Vagina (tissue), 2 donors: ENCODE results near the gene HIVEP2.

ENCODE experiments used
- POLR2AphosphoS5 ChIP-seq, 2 donors: sonication (generic); formaldehyde crosslinking; IDR thresholded peaks; one replicate each; pipeline ENCODE4 v1.9.0; 2017; ENCODE audit warnings: antibody characterized with exemption in 2 of 2, mild to moderate bottlenecking in 2 of 2, low read depth in 1 of 2; ENCODE audit not compliant: insufficient read depth in 1 of 2
- TF ChIP-seq, protein P1 (sequence below), 3 experiments: fragments of 450-650 bp in 2 of 3; fragments of 200-600 bp in 1 of 3; sonication (generic) in 1 of 3; IDR thresholded peaks; one replicate each; pipeline ENCODE4 v1.5.1; 2017 to 2019; ENCODE audit warnings: antibody characterized with exemption in 3 of 3, mild to moderate bottlenecking in 2 of 3, moderate library complexity in 2 of 3

DNA sequence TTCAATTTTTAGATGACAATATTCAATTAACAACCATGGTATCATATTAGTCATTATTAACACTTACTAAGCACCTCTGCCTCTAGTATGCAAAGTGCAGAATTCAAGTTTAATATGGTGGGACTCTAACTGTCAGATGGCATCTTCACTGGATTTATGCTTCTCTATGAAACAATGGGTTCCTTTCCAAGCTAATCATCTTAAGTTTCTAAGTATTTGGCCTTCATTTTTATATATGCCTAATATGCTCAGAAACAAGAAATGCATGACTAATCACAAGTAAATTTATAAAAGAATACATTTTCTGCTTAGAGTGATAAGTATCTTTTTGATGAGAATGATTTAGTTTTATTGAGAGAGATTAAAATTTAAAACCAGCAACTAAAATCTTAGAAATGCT lies 144.7 kb downstream of the HIVEP2 start:
- TF ChIP-seq, protein P1, sequence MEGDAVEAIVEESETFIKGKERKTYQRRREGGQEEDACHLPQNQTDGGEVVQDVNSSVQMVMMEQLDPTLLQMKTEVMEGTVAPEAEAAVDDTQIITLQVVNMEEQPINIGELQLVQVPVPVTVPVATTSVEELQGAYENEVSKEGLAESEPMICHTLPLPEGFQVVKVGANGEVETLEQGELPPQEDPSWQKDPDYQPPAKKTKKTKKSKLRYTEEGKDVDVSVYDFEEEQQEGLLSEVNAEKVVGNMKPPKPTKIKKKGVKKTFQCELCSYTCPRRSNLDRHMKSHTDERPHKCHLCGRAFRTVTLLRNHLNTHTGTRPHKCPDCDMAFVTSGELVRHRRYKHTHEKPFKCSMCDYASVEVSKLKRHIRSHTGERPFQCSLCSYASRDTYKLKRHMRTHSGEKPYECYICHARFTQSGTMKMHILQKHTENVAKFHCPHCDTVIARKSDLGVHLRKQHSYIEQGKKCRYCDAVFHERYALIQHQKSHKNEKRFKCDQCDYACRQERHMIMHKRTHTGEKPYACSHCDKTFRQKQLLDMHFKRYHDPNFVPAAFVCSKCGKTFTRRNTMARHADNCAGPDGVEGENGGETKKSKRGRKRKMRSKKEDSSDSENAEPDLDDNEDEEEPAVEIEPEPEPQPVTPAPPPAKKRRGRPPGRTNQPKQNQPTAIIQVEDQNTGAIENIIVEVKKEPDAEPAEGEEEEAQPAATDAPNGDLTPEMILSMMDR (IDR thresholded peaks at IDR 0.05) = no peak
- TF ChIP-seq POLR2AphosphoS5 (IDR thresholded peaks at IDR 0.05; ENCODE audit: insufficient read depth in 1 of 2, low read depth in 1 of 2) = no peak
